Liver (tissue), 3 donors: ENCODE data around the gene CC2D2A.

Experiments used
- CTCF ChIP-seq: fragments of 150-350 bp; IDR thresholded peaks from 2 replicates; pipeline ENCODE4 v1.5.1; 2017; ENCODE audit warnings: improper control_type of control experiment, low read depth, low read length; ENCODE audit not compliant: missing input control
- JUND ChIP-seq, 2 donors: IDR thresholded peaks; 2 replicates each; pipeline ENCODE4 v1.6.1; 2016; ENCODE audit warnings: antibody characterized with exemption in 2 of 2
- NR2F2 ChIP-seq: IDR thresholded peaks from 2 replicates; pipeline ENCODE4 v1.6.1; 2016; ENCODE audit warnings: antibody characterized with exemption
- RAD21 ChIP-seq, 2 donors: IDR thresholded peaks; 2 replicates each; pipeline ENCODE4 v1.6.1; 2016; ENCODE audit warnings: antibody characterized with exemption in 2 of 2, mild to moderate bottlenecking in 2 of 2
- TAF1 ChIP-seq: conservative IDR thresholded peaks from 2 replicates; pipeline ENCODE4 v1.6.1; 2016; ENCODE audit warnings: antibody characterized with exemption, mild to moderate bottlenecking
- TF ChIP-seq, protein P1 (sequence below): IDR thresholded peaks from 2 replicates; pipeline ENCODE4 v1.6.1; 2016; ENCODE audit warnings: antibody characterized with exemption
- donor health status: healthy.
- donor health status: healthy.

DNA sequence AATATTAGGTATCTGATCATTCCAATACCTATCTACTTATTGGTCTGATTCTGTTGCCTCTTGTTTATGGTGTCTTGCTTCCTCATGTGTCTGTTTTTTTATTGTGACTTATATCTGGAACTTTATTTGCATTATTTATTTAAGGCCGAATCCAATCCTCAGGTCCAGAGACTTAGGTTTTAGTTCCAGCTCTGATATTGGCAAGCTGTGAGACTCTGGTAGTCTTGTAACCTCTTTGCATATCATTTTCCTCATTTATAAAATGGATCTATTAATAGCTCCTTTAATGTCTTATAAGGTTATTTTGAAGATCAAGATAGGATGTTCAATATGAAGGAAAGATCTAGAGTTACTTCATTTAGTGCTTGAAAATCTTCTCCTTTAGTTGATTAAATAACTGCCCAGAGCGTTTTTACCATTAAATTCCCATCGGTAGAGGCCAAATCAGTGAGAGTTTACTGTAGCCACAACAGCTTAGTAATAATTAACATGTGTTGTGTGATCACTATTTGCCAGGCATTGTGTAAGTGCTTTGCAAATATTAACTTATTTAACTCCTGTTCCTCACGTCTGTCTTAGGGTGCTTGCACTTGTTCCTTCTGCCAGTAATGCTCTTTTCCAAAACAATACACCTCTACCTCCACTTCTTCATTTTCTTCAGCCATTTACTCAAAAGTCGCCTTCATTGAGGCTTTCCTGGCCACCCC, 82.2 kb downstream of the CC2D2A start:
- TF ChIP-seq CTCF (no peak), RAD21 (IDR thresholded peaks at IDR 0.05) (no peak), JUND (IDR thresholded peaks at IDR 0.05) (peak; percentile 44 to 61), NR2F2 (no peak), TAF1 (no peak)
- TF ChIP-seq, protein P1, sequence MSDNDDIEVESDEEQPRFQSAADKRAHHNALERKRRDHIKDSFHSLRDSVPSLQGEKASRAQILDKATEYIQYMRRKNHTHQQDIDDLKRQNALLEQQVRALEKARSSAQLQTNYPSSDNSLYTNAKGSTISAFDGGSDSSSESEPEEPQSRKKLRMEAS = peak; percentile 16
